ENCODE measurements around the gene CASZ1.

CASZ1 gene

DNA sequence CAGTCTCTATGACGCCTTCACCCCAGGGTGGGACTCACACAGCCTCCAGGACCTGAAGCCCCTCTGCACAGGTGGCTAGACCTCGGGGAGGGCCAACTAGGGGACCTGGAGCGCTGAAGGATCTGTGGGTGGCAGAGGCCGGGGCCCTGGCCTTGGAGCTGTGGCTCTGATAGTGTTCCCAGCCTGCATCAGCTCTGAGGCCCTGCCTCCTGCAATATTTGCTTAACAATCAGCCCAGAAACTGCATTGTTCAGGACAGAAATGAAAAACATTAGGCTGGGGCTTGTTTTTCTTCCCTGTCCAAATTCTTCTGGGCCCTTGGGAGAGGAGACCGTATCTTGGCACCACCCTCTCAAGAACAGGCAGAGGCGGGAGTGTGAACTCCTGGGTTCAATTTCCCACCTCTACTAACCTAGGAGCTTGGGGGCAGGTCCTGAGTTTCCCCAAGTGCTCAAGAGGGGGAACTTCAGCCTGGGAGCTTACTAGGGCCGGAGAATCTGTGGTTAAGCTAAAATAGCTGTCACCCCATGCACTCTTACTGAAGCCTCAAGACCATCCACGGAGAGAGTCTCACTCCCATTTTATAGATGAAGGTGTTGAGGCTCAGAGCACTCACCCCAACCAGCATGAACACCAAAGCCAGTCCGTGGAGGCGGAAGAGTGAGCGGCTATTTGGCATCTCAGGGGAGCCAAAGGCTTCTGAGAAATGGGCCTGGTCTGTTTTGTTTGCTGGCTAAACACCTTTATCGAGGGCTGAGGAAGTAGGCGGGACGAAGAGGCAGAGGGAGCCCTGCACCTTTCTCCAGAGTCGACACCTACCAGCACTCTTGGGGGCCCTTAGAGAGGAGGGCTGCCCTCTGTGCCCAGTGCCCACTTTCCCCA lies 18.8 kb upstream of the CASZ1 start:
- H3K9me3 ChIP-seq, result no peaks in the 10 kb centered on the region
- no peak overlapping the region for H3K4me3 ChIP-seq (ENCODE audit: low read depth in 1 of 2, low read length in 1 of 2)
- H3K27ac ChIP-seq, result no peak overlapping the region
- peaks cover 8% of the 10 kb centered on the region for H3K27me3 ChIP-seq
- H3K4me1 ChIP-seq (ENCODE audit: control insufficient read depth in 1 of 2, insufficient read depth in 1 of 2, low read depth in 1 of 2, low read length in 1 of 2), result no peaks in the 10 kb centered on the region
- H3K36me3 ChIP-seq, result no peaks in the 10 kb centered on the region
- TF ChIP-seq, protein P1, sequence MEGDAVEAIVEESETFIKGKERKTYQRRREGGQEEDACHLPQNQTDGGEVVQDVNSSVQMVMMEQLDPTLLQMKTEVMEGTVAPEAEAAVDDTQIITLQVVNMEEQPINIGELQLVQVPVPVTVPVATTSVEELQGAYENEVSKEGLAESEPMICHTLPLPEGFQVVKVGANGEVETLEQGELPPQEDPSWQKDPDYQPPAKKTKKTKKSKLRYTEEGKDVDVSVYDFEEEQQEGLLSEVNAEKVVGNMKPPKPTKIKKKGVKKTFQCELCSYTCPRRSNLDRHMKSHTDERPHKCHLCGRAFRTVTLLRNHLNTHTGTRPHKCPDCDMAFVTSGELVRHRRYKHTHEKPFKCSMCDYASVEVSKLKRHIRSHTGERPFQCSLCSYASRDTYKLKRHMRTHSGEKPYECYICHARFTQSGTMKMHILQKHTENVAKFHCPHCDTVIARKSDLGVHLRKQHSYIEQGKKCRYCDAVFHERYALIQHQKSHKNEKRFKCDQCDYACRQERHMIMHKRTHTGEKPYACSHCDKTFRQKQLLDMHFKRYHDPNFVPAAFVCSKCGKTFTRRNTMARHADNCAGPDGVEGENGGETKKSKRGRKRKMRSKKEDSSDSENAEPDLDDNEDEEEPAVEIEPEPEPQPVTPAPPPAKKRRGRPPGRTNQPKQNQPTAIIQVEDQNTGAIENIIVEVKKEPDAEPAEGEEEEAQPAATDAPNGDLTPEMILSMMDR (IDR thresholded peaks at IDR 0.05), result no peak

DNA sequence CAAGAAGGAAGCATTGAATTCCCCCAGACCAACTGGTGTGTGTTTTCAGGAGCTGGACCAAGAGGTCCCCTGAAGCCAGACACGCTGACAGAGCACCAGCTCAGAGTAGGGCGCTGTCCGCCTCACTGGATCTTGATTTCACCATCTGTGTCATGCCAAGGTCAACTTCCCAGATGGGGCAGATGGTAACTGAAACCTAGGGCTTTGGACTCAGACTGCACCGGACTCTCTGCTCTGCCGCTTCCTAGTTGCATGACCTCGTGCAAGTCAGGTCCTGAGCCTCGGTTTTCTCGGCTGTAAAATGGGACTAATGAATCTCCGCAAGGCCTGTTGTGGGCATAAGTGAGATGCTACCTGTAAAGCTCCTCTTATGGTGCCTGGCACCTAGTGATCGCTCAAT lies 17.9 kb upstream of the CASZ1 start:
- peaks cover 10% of the 10 kb centered on the region for H3K27me3 ChIP-seq
- H3K4me1 ChIP-seq (ENCODE audit: control insufficient read depth in 1 of 2, insufficient read depth in 1 of 2, low read depth in 1 of 2, low read length in 1 of 2), result no peaks in the 10 kb centered on the region
- no peak overlapping the region for H3K4me3 ChIP-seq (ENCODE audit: low read depth in 1 of 2, low read length in 1 of 2)
- no peak overlapping the region for H3K27ac ChIP-seq
- TF ChIP-seq, protein P1 (IDR thresholded peaks at IDR 0.05), result no peak
- no peaks in the 10 kb centered on the region for H3K9me3 ChIP-seq
- H3K36me3 ChIP-seq, result no peaks in the 10 kb centered on the region

DNA sequence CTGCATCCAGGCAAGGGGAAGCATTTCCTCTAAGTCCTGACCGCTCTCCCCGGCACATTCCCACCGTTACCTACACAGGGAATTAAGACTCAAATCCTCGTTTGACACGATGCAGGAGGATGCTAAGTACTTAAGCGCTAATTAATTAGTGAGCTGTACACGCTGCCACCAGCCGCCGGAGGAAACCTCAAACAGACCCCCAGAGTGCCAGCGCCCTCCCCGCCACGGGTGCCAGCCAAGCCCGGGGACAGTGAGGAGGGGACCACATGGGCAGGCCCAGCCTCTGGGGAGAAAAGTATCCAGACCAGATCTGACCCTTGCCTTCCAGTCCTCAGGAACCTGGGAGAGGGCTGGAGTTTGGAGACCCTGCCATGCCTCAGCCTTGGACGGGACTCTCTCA lies 17.4 kb upstream of the CASZ1 start:
- Histone ChIP-seq H3K27me3 (peaks cover 15% of the 10 kb centered on the region), H3K4me1 (ENCODE audit: control insufficient read depth in 1 of 2, insufficient read depth in 1 of 2, low read depth in 1 of 2, low read length in 1 of 2) (no peaks in the 10 kb centered on the region), H3K36me3 (no peaks in the 10 kb centered on the region), H3K27ac (no peak overlapping the region), H3K9me3 (no peaks in the 10 kb centered on the region), H3K4me3 (ENCODE audit: low read depth in 1 of 2, low read length in 1 of 2) (no peak overlapping the region)
- TF ChIP-seq, protein P1 (IDR thresholded peaks at IDR 0.05), result no peak

DNA sequence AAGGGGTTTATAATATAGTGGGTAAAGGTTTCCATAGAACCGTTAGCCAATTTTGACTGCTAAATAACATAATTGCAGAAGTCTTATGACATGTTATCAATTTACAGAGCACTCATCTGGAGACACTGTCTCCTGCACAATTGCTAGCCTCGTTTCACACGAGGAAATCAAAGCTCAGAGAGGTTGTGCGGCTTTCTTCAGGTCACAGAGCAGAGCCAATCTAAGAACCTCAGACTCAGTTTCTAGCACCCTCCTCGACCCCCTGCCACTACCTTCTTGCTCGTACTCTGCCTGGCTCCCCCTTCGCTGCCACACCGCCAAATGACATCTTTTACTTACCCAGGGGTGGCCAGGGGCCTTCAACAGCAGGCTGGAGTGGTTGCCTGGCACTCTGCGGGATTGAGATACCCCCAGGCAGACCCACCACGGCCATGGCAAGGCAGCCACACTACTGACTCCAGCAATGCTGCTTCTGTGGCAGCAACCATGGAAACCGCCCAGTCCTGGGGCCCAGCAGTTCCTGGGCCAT lies 16.0 kb upstream of the CASZ1 start:
- Histone ChIP-seq H3K36me3 (no peaks in the 10 kb centered on the region), H3K4me3 (ENCODE audit: low read depth in 1 of 2, low read length in 1 of 2) (no peak overlapping the region), H3K27ac (no peak overlapping the region), H3K9me3 (no peaks in the 10 kb centered on the region), H3K27me3 (peaks cover 27% of the 10 kb centered on the region), H3K4me1 (ENCODE audit: control insufficient read depth in 1 of 2, insufficient read depth in 1 of 2, low read depth in 1 of 2, low read length in 1 of 2) (no peaks in the 10 kb centered on the region)
- TF ChIP-seq, protein P1 (IDR thresholded peaks at IDR 0.05), result no peak

DNA sequence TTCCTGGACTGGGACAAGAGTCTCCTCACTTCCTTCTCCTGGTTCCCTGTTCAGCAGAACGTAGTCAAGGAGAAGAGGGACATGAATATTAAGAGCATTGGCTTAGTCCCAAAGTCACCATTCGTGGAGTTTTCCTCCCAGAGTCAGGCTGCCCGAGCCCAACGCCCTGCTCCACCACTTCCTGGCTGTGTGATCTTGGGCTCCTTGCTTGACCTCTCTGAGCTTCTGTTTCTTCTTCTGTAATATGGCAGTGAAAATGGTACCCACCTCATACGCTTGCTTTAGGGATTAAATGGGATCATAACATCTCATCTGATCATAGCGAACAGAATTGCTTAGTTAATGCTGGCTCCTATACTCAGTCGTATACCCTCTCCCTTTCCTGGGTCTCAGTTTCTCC lies 12.0 kb upstream of the CASZ1 start:
- H3K27me3 ChIP-seq, result peaks cover 40% of the 10 kb centered on the region
- no peak overlapping the region for H3K4me3 ChIP-seq (ENCODE audit: low read depth in 1 of 2, low read length in 1 of 2)
- H3K27ac ChIP-seq, result no peak overlapping the region
- H3K36me3 ChIP-seq, result no peaks in the 10 kb centered on the region
- H3K9me3 ChIP-seq, result no peaks in the 10 kb centered on the region
- TF ChIP-seq, protein P1 (IDR thresholded peaks at IDR 0.05), result no peak
- H3K4me1 ChIP-seq (ENCODE audit: control insufficient read depth in 1 of 2, insufficient read depth in 1 of 2, low read depth in 1 of 2, low read length in 1 of 2), result no peaks in the 10 kb centered on the region
